Parathyroid adenoma (tissue), 2 donors: ENCODE data around the gene SPTBN5.

ENCODE experiments used
- H2AFZ ChIP-seq: fragments of 300-600 bp; sonication (generic); one replicate; pipeline ENCODE4 v1.7.0; 2017; ENCODE audit warnings: antibody characterized with exemption, mild to moderate bottlenecking
- H3K27ac ChIP-seq: fragments of 300-600 bp; sonication (generic); one replicate; pipeline ENCODE4 v1.7.0; 2017
- H3K27me3 ChIP-seq: fragments of 300-600 bp; sonication (generic); one replicate; pipeline ENCODE4 v1.7.0; 2017; ENCODE audit warnings: low read length; ENCODE audit not compliant: control insufficient read depth, insufficient read depth
- H3K36me3 ChIP-seq: fragments of 300-600 bp; sonication (generic); one replicate; pipeline ENCODE4 v1.7.0; 2017; ENCODE audit warnings: low read length; ENCODE audit not compliant: control insufficient read depth, insufficient read depth
- H3K4me1 ChIP-seq: fragments of 300-600 bp; sonication (generic); one replicate; pipeline ENCODE4 v1.7.0; 2017; ENCODE audit warnings: control low read depth
- H3K4me2 ChIP-seq: fragments of 300-600 bp; sonication (generic); one replicate; pipeline ENCODE4 v1.7.0; 2017; ENCODE audit warnings: low read length
- H3K4me3 ChIP-seq: fragments of 300-600 bp; sonication (generic); one replicate; pipeline ENCODE4 v1.7.0; 2017; ENCODE audit warnings: low read depth, low read length
- H3K79me2 ChIP-seq: fragments of 300-600 bp; sonication (generic); one replicate; pipeline ENCODE4 v1.7.0; 2017; ENCODE audit warnings: control low read depth
- H3K9ac ChIP-seq: fragments of 300-600 bp; sonication (generic); one replicate; pipeline ENCODE4 v1.7.0; 2017; ENCODE audit warnings: mild to moderate bottlenecking
- H3K9me3 ChIP-seq: fragments of 300-600 bp; sonication (generic); one replicate; pipeline ENCODE4 v1.7.0; 2017; ENCODE audit warnings: low read length; ENCODE audit not compliant: control insufficient read depth
- CTCF ChIP-seq: fragments of 300-600 bp; sonication (generic); IDR thresholded peaks from one replicate; pipeline ENCODE4 v1.7.0; 2017; ENCODE audit warnings: antibody characterized with exemption, mild to moderate bottlenecking
- donor health status: primary hyperparathyroidism.

SPTBN5 gene

GRCh38 chr15:41798607-41799487 is 95.0 kb downstream of the SPTBN5 start:
- no peak overlapping the region for H3K27ac ChIP-seq
- H2AFZ ChIP-seq, result no peak overlapping the region
- H3K4me2 ChIP-seq, result no peak overlapping the region
- no peak overlapping the region for H3K9ac ChIP-seq
- H3K4me1 ChIP-seq, result no peaks in the 10 kb centered on the region
- H3K27me3 ChIP-seq, result no peaks in the 10 kb centered on the region
- no peaks in the 10 kb centered on the region for H3K79me2 ChIP-seq
- no peaks in the 10 kb centered on the region for H3K9me3 ChIP-seq
- H3K36me3 ChIP-seq, result no peaks in the 10 kb centered on the region
- TF ChIP-seq CTCF, result no peak
- H3K4me3 ChIP-seq, result no peak overlapping the region
